Suppressor macrophage treated with lipopolysaccharide for 4 hours (primary cell): ENCODE results near the gene NCOA6.

Source experiments
- DNase-seq: peaks from one replicate; pipeline ENCODE4 v3.0.0-alpha.2; 2020

The NCOA6 gene

DNA sequence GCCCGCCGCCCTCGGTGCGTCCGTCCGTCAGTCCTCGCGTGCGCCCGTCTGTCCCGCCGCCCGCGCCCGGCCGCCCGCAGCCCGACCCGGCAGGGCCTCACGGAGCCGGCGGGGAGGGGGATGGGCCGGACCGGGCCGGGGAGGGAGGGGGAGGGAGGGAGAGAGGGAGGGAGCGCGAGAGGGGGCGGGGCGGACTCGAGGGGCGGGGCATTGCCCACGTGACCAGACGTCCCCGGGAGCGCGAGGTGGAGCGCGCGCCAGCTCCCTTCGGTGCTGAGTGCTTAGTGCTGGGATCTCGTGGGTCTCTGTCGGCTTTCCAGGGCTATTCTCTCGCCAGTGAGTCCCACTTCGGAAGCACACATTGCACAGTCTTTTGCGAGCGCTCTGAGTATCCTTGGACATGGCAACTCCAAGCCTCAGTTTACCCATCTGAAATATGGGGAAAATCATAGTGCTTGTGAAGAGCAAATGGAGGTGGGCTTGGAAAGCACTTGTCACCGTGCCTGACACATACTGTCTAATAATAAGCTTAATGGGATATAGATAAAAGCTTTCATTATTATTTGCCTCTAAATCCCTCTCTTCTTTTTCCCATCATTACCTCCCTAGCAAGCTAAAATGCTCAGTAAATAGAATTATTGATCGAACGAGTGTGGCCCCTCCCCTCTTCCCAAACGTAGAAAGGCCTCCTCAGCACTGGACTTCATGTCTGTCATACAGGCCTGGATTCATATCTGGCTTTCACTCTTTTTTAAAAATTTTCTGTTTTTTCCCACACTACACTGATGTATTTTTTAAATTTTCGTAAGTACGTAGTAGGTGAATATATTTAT is at the start of gene NCOA6:
Gene NCOA6 (minus strand): TSS at position 122 of the 833 bp plus-strand sequence. CDS start 43,296 bp downstream, outside the sequence.
- DNase-seq, result peak; percentile 91

DNA sequence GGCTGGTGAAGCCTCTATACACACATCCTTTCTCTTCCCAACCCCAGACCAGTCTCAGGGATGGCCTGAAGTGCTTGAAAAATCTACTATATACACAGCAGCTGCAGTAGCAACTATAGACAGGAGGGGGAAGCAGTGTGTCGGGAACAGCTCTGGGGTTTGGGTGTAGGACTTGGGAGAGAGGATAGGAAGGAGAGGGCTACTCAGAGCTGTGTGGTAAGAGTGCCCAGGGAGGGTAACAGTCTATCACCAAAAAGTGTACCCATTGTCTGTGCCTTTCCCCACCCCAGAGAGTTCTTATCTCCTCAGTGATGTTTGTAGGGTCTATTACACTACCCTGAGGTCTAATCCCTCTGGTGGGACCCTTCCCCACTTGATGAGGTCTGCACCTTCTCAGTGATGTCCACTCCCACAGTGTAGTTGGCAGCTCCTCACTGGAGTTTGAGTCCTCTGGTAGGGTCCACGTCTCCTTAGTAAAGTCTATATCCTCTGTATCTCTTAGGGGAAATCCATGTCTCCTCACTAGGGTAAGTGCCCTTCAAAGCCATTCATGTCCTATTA is 48.7 kb upstream of the NCOA6 start:
- peak; percentile 90 for DNase-seq

DNA sequence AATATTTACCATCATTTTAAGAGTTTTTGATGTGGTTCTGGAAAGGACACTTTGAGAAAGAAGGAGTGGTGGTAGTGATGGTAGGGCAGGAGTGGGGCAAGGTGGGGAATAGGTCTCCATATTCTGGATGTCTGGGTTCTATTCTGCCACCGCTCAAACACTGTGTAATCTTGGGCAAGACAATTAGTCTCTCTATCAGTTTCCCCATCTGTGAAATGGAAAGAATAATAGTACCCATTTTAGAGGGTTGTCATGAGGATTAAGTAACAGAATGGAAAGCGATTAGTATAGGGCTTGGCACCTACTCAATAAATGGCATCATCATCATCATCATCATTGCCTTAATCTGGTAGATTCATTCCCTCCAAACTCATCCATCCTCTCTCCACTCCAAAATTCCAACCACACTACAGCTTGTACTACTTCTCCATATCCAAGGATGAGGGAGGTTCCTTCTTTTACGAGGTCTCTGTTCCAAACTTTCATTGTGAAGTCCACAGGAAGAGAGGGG is 48.2 kb upstream of the NCOA6 start:
- no peak for DNase-seq

DNA sequence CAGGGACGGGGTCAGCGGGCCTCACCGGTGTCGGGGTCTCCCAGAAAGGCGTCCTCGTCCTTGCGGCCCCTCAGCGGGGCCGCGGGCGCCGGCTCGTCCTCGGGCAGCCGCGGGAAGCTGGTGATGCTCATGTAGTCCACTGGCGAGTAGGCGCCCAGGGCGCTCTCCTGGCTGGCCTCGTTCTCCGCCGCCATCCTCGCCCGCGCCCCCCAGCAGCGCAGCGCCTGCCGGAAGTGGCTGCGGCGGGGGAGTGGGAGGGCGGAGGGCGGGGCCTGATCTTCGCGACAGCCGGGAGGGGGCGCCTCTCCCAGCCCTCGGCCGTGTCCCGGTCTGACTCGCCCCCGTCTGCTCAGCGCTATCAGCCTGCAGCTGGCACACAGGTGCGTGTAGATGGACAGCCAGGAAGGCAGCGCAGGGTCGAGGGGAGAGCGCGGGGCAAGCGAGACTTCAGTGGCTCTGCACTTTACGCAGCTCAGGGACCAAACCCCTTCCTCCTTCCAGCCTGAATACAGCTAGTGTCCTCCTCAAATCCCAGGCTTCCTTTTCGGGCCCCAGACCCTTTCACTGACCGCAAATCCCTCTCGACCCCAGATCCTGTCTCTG is 47.3 kb upstream of the NCOA6 start, which contains the start of gene GGT7:
Gene GGT7 (minus strand): TSS at position 235 of the 603 bp plus-strand sequence. CDS start 41 bp downstream, at position 194.
- peak; percentile 81 for DNase-seq

DNA sequence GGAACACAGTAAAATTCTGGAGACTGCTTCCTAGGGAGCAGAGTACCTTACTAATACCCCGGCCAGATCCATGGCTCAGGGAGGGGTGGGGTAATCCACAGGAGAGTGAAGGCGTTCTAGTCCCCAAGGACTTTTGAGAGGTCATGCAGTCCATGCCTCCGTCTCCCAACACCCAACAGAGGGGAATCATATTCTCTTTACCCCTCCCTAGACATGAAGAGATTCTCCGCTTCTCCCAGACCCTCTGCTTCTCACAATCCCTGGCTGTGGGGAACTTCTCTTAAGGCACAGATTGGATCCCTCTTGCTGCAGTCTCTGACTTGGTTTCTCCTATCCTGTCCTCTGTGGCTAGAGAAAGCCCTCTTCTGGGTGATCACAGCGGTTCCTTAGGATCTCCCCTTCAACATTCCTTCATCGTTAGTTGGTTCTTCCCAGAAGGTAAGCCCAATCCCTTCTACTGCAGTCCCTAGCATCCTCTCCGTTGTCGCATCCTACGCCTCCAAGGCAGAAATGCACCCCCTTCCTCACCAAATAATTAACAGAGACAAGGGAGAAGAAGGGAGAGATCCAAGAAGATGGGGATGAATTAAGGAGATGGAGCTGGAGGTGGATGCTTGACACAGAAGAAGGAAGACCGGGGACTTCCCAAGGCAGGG is 46.6 kb upstream of the NCOA6 start:
- no peak for DNase-seq

DNA sequence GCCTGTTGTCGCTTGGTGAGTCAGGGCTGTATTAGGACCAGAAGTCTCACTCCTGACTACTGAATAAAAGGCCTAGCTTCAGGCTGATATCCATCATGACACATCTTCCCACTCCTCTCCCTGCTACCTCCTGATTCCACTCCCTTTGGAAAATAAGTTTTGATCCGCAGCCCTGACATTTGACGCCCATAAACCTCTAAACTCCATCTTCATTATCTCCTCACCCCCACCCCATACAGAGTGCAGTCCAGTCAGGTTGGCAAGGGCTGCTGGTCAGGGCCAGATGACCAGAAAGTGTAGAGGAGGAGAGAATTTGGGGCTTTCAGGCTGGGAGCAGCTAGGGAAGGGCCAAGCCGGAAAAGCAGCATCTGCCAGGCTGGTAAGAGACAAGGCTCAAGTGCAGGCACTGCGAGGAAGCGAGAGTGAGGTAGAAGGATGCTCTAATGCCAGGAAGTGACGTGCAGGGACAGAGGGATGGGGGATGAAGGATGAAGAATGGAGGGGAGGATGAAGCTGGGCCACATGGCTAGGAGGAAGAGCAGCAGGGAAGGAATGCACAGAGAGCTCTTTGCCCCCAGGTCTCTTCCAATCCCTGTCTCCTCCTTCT is 46.0 kb upstream of the NCOA6 start:
- no peak for DNase-seq

DNA sequence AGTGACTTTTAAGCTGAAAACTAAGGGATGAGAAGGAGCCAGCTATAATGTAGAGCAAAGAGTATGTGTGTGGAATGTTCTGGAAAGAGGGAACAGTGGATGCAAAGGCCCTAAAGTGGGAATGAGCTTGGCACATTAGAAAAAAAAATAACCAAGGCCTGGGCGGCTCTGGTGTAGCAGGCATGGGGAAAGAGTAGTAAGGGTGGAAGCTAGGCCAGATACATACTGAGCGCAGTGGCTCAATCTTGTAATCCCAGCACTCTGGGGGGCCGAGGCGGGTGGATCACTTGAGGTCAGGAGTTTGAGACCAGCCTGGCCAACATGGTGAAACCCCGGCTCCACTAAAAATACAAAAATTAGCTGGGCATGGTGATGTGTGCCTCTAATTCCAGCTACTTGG is 38.8 kb upstream of the NCOA6 start:
- no peak for DNase-seq

DNA sequence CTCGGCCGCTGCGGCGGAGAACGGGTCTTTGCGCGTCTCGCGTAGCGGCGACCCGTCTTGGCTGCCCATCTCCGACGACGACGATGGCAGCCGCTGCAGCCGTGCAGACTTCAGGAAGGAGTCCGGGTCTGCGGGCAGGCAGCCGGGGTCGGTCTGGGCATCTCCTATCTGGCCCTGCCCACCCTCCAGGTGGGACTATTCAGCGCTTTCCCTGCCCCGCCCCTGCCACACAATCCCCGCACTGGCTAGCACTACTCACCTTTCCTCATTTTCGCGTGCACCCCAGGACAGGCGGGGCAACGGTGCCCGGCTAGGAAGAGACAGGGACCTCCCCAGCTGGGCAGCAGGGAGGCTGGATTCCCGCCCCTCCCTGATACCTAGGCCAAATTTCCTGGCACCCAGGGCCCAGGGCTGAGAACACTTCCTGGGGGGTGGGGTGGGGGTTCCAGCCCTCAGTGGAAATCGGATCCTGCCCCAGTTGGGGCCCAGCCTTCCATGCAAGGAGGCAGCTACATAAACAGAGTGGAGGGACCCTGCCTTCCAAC is 38.0 kb upstream of the NCOA6 start:
- DNase-seq, result no peak

DNA sequence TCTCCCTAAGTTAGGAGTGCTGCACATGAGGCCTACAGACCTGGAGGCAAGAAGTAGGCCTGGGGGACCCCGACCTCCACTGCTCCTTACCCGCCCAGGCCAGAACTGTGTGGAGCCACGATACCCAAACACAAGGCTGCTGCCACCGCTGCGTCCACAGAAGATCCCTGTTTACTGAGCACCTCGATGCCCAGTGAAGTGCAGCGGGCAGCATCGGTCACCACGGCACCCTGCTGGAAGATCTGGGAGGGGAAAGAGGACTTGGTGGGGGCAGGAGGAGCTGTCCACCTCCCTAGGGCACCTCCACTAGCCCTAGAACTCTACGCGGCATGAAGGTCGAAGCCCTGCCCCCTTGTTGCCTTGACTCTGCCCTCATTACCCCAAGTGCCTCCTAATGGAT is 37.3 kb upstream of the NCOA6 start:
- no peak for DNase-seq

DNA sequence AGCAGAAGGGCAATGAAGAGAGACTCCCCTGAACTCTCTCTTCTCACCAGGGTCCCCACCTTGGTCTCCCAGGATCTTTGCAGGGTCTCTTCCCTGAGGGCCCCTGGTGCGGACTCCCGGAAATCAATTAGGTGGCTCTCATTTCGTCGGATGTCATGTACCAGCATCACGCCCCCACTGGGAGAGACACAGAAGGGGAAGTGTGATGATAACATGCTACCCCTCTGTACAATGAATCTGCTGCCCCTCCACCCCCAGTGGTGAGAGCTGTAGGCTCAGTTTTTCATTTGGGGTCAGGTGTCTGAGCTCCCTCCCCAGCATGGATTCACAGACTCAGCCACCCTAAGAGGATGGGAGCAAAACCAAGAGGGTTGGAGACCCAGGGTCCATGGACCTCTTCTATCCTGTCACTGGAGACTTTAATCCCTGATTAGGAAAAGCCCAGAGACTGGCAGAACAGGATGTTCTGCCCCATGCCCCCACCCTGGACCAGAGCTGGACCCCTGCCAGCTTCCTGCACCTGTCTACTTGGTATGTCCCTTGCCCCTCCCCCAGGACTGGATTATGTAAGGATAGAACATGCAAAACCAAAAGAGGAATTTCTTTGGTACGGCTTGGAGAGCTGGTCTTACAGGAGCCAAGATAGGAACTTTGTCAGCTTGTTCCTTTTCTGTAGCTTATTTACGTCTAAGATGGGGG is 36.1 kb upstream of the NCOA6 start:
- no peak for DNase-seq

DNA sequence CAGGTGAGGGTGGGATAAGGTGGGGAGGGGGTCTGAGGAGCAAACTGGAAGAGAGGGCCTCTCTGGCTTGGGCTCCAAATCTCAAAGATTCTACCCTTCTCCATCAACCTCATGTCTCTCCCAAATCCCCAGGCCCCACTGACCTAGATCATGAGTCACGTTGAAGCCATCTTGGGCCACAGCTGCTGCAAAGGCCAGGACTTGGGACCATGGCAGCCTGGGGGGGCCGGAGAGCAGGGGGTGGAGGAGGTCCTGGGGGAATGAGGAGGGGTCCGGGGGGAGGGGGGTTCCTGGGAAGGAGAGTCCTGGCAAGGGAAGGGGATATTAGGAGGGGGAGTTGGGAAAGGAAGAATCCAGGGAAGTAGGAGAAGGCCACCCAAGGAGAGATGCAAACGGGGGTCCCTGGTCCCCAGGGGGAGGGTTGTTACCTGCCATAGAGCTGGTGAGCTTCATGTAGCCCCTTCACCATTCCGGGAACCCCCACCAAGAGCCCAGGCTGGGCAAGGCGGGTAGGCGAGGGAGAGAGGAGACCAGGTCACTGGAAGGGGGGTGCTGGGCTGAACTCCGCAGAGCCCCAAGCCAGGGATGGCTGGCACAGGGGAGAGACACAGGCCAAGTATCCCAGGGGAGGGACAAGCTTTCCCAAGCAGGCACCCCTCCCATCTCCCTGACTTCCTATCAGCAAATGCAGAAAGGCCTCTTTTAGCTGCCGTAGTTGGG is 34.5 kb upstream of the NCOA6 start:
- DNase-seq, result no peak

DNA sequence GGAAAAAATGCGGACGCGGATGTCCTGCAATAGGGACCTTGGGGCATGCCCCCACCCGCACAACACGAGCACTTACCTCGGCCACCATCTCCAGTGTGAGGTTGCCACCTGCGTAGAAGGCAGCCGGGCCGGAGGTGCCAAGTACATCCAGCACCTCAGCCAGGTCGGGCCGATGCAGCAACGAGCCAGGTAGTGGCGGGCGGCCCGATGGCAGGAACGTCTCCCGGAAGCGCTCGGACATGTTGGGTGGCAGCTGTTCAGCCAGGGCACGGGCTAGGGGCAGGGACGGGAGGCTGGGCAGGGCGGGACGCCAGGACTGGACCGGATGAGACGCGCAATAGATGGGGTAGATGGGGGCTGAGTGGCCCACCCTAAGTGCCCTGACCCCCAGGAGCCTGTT is 33.9 kb upstream of the NCOA6 start:
- DNase-seq, result no peak

DNA sequence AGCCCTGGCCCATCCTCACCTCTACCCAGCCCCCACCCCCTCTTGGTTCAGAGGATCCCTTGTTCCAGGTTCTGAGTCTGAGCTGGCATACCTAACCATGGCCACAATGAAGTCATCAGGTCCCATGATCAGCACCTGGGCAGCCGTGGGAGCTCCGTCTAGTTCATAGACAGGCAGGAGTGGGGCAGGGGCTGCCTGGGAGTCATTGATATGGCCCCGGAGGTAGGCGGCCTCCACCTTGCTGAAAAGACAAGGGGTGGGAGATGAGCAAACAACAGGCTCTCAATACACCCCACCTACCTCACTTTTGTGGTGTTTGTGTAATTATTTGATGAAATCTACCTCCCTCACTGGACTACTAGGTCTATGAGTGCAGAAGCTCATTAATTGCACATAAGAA is 26.8 kb upstream of the NCOA6 start:
- DNase-seq, result no peak

DNA sequence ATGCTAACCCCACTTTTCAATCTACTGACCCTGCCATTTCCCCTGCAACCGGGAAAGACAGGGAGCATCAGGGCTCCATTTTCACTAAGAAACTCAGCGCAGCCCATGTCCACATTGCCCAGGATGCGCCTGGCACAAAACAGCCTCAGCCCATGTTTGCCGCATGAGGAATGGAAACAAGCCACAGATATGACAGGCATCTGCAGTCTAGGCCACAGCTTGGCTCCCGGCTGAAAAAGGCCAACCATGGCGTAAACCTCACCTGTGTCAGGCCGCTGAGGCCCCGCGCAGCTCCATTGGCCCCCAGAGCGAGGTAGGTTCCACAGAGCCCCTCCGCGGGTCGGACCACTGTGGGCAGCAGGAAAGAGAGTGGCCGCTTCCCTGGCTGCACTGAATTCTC is 25.5 kb upstream of the NCOA6 start:
- no peak for DNase-seq

DNA sequence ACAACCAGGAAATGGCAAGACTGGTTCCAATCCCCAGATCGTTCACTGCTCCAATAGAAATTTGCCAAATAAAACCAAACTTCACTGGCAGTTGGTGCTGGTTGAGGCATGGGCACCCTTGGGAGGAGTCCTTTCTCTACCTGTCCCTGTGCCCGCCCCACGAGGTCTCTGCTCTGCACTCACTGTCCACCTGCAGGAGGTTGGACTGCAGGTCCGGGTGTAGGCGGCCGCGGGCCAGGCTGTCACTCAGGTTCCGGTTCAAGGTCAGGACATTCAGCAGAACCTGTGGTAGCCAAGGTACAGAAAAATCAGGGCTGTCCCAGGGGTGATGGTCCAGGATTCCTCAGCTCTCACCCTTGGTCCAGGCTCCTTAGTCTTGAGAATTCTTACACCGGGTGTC is 24.3 kb upstream of the NCOA6 start:
- DNase-seq, result no peak

DNA sequence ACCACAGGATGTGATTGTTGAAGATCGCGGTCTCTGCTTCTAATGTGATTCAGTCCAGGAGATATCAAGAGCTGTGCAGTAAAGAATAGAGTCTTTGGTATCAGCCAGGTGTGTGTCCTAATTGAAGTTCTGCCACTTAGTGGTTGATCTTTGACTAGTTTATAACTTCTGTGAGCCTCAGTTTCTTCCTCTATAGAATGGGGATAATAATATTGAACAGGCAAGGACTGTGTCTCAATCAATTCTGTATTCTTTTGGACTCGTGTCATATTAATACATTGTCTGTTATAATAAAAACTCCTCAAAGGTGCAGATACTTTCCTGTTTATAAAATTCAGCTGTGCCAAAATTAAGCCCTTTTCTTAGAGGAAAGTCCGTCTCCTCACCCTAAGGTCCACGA is 23.1 kb upstream of the NCOA6 start:
- DNase-seq, result no peak

DNA sequence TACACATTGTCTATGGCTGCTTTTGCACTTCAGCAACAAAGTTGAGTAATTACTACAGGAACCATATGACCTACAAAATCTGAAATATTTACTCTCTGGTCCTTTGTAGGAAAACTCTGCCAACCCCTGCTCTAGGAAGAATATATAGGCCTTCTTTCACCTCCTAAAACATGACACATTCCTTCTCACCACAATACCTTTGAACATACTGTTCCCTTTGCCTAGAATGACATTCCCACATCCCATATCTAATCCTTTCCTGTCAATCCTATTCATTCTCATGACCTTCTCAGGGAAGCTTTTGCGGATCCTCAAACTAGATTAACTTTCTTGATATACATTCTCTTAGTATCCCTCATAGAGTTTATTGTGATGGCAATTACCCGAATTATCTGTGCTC is 18.0 kb upstream of the NCOA6 start:
- DNase-seq, result no peak

DNA sequence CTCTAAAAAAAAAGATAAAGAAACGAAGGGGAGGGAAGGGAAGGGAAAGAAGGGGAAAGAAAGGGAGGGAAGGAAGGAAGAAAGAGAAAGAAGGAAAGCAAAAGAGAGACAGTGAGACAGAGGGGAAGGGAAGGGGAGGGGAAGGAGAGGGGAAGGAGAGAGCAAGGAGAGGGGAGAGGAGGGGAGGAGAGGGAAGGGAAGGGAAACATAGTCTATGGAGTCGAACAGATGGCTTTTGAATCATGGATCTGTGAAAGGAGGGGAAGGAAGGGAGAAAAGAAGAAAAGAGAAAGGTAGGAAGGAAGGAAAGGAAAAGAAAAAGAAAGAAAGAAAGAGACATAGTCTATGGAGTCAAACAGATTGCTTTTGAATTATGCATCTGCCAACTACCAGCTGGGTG is 16.7 kb upstream of the NCOA6 start:
- DNase-seq, result no peak

DNA sequence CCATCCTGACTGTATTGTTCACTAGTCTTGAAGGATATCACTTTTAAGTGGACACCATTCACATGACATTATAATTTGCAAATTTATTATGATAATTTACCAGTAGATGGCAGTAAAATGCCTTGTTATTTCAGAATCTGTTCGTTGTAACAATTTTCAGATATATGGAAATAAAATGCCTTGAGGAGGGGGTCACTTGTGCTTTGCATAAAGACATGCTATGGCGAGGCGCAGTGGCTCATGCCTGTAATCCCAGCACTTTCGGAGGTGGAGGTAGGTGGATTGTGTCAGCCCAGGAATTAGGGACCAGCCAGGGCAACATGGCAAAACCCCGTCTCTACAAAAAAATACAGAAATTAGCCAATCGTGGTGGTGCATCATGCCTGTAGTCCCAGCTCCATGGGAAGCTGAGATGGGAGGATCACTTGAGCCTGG is 9.0 kb upstream of the NCOA6 start:
- peak; percentile 70 for DNase-seq

DNA sequence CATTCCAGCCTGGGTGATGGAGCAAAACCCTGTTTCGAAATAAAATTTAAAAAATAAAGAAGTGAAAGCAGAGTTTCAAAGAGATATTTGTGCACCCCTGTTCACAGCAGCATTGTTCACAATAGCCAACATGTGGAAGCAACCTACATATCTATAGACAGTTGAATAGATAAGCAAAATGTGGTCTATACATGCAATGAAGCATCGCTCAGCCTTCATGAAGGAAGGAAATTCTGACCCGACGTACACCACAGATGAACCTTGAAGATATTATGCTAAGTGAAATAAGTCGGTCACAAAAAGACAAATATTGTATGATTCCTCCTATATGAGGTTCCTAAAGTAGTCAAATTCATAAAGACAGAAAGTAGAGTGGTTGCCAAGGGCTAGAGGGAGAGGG is 6.5 kb upstream of the NCOA6 start:
- DNase-seq, result peak; percentile 14

DNA sequence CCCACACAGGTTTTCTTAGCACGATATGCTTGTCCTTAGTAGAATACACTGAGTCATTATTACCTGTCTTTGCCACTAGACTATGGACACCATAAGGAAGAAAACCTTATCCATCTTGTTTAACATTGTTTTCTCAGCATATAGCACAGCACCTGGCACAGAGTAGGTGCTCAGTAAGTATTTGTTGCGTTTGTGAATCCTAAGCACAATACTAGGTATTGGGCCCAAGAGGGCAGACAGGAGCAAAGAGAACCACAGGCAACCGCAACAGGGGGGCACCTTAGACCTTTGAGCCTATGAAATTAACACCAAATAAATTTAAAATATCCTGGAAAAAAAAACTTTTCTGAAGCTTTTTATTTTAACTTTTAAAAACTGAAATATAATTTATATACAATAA is 3.7 kb upstream of the NCOA6 start:
- DNase-seq, result no peak
